Thoracic aorta (tissue), 2 donors: ENCODE data around the gene SKAP1. TPM values are rescaled to one million over a fixed set of nuclear protein-coding genes. Genes with fewer than 3 reads are reported as not detected.

Experiments used
- ATAC-seq: fragments of 150-250 bp; one replicate; pipeline ENCODE4 v1.8.0; 2017; ENCODE audit warnings: low read depth; ENCODE audit not compliant: insufficient number of reproducible peaks, low FRiP score
- DNase-seq: peaks from one replicate; pipeline ENCODE4 v3.0.0-alpha.2; 2020; ENCODE audit warnings: low spot score
- H3K27ac ChIP-seq, 2 donors: fragments of 200-600 bp; sonication (generic); 1 replicate in 1 of 2; 2 replicates in 1 of 2; pipeline ENCODE4 v1.5.1; 2016; ENCODE audit warnings: mild to moderate bottlenecking in 2 of 2, moderate library complexity in 2 of 2
- H3K27me3 ChIP-seq: fragments of 200-600 bp; sonication (generic); replicated peaks from 2 replicates; pipeline ENCODE4 v1.6.0; 2016; ENCODE audit warnings: mild to moderate bottlenecking; ENCODE audit not compliant: insufficient read depth
- H3K36me3 ChIP-seq: fragments of 200-600 bp; sonication (generic); one replicate; pipeline ENCODE4 v1.5.1; 2016
- H3K4me1 ChIP-seq, 2 donors: fragments of 200-600 bp; sonication (generic); 1 replicate in 1 of 2; 2 replicates in 1 of 2; pipeline versions ENCODE4 v1.5.1 to v1.6.0; 2016; ENCODE audit warnings: low read depth in 2 of 2, mild to moderate bottlenecking in 1 of 2; ENCODE audit not compliant: control insufficient read depth in 1 of 2
- H3K4me3 ChIP-seq: fragments of 200-600 bp; sonication (generic); 2 replicates; pipeline ENCODE4 v1.5.1; 2016; ENCODE audit warnings: mild to moderate bottlenecking
- H3K9me3 ChIP-seq: fragments of 200-600 bp; sonication (generic); 2 replicates; pipeline ENCODE4 v1.5.1; 2016
- total RNA-seq, 2 donors: library from RNA; depleted of rRNA; stranded (reverse); fragments of >200 nt; gene quantifications; one replicate each; pipeline versions ENCODE4 v1.1.0 to v1.2.3, GENCODE V29; 2016
- TF ChIP-seq, protein P1 (sequence below): fragments of 200-600 bp; sonication (generic); IDR thresholded peaks from one replicate; pipeline ENCODE4 v1.5.1; 2019; ENCODE audit warnings: antibody characterized with exemption

The SKAP1 gene
- total RNA-seq, 2 donors from 2014 or later, result 2.6 TPM; not detected in 1

GRCh38 chr17:48127371-48128051 lies 302.5 kb downstream of the SKAP1 start:
- ATAC-seq (no peak), DNase-seq (no peak)

DNA sequence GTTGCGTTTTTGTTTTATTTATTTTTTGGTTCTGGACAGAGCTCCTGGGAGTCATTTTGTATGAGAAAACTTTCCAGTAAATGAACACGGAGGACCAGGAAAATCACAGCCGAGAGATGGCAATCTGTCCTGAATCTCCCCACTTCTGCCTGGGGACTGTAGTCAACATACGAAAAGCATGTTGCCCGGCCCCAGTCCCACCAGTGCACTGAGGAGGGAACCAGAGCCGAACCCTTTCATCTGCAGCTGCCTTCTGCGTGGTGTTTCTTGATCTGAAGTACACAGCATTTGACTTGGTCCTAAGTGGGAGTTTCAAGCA lies 303.5 kb downstream of the SKAP1 start:
- ATAC-seq (no peak), DNase-seq (no peak)
- Histone ChIP-seq H3K27ac (no peak overlapping the region), H3K27me3 (no peaks in the 10 kb centered on the region), H3K36me3 (peaks cover 18% of the 10 kb centered on the region), H3K9me3 (no peaks in the 10 kb centered on the region), H3K4me1 (no peaks in the 10 kb centered on the region), H3K4me3 (no peak overlapping the region)
- TF ChIP-seq, protein P1, sequence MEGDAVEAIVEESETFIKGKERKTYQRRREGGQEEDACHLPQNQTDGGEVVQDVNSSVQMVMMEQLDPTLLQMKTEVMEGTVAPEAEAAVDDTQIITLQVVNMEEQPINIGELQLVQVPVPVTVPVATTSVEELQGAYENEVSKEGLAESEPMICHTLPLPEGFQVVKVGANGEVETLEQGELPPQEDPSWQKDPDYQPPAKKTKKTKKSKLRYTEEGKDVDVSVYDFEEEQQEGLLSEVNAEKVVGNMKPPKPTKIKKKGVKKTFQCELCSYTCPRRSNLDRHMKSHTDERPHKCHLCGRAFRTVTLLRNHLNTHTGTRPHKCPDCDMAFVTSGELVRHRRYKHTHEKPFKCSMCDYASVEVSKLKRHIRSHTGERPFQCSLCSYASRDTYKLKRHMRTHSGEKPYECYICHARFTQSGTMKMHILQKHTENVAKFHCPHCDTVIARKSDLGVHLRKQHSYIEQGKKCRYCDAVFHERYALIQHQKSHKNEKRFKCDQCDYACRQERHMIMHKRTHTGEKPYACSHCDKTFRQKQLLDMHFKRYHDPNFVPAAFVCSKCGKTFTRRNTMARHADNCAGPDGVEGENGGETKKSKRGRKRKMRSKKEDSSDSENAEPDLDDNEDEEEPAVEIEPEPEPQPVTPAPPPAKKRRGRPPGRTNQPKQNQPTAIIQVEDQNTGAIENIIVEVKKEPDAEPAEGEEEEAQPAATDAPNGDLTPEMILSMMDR, result no peak

More at GRCh38 chr17:48127371-48128051, 302.5 kb downstream of the SKAP1 start:
- H3K27ac ChIP-seq, result no peak overlapping the region
- peaks cover 7% of the 10 kb centered on the region for H3K36me3 ChIP-seq
- no peaks in the 10 kb centered on the region for H3K4me1 ChIP-seq
- H3K27me3 ChIP-seq, result no peaks in the 10 kb centered on the region
- H3K4me3 ChIP-seq, result no peak overlapping the region
- TF ChIP-seq, protein P1, result no peak
- H3K9me3 ChIP-seq, result no peaks in the 10 kb centered on the region

DNA sequence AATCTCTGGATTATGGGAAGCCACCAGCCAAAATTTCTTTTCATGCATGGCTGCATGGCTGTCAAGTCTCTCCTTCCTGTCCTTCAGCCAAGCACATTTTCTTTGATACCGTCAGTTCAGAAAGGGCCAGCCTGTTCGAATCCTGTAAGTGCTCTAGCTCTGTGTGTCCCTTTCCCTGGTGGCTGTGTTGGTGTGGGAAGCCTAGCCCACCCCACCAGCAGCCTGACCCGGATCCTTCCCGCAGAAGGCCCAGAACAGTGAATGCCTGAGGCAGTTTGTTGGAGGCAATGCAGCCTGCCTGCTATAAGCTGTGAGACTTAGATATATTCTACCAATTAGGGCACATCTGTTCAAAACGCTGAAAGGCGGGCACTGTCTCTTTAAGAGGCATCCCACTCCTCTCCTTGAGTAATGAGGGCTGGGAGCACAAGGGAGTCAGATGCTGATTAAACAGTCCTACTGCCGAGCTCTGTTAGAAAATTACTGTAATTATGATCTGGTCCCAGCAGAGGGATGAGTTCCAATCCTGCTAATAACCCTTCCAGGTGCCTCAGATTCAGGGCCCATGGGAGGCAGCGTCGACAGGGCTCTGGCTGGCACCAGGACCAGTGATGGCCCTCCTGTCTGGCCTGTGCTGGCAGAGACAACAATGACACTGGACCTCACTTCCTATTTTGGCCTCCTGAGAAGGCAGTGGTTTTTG lies 304.0 kb downstream of the SKAP1 start:
- Histone ChIP-seq H3K27me3 (no peaks in the 10 kb centered on the region), H3K4me1 (no peaks in the 10 kb centered on the region), H3K4me3 (no peak overlapping the region), H3K36me3 (peaks cover 22% of the 10 kb centered on the region), H3K9me3 (no peaks in the 10 kb centered on the region), H3K27ac (no peak overlapping the region)
- DNase-seq, result no peak
- TF ChIP-seq, protein P1, result no peak
- no peak for ATAC-seq

DNA sequence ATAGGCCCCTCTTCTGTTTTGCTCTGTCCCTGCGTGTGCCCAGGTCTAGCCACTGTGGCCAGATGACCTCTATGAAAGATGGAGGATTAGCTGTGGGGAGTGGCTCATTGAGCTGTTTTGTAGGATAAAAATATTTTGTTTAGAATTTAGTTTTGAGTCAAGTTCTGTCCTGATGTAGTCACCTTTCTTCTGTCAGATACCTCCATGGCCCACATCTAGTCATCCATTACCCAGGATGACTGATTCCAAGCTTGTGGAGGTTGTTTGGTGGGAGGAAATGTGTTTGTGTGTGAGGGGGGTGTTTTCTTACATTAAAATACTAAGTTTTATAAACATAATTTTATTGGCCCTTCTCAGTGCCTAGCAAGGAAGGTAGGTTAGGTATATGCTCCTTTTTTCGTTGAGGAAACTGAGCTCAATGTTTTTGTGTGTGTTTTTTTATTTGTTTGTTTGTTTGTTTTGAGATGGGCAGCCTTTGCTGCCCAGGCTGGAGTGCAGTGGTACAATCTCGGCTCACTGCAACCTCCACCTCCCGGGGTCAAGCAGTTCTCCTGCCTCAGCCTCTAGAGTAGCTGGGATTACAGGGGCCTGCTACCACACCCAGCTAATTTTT lies 306.1 kb downstream of the SKAP1 start:
- Histone ChIP-seq H3K27me3 (no peaks in the 10 kb centered on the region), H3K4me1 (no peaks in the 10 kb centered on the region), H3K36me3 (peaks cover 33% of the 10 kb centered on the region), H3K27ac (no peak overlapping the region), H3K9me3 (no peaks in the 10 kb centered on the region), H3K4me3 (no peak overlapping the region)
- TF ChIP-seq, protein P1, result no peak
- DNase-seq (no peak), ATAC-seq (no peak)

DNA sequence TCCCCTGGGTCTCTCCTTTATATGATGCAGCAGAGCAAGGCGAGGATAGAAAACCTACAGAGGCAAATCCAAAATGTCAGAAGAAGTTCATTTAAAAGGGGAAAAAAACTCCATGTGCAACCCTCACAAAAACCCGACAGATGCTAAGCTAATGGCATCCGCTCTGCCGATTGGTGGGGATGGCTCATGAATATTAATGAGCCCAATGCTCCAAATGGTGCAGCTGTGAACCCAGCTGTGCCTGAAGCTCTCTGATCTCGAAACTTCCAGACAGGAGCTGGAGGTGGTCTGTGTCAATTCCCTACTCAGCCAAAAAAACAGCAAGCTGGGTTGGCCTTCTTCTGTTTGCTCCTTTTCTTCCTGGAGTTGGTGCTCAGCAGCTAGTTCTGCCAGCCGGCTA lies 306.9 kb downstream of the SKAP1 start:
- H3K4me3 ChIP-seq, result no peak overlapping the region
- H3K27me3 ChIP-seq, result no peaks in the 10 kb centered on the region
- ATAC-seq (no peak), DNase-seq (no peak)
- TF ChIP-seq, protein P1, result no peak
- no peak overlapping the region for H3K27ac ChIP-seq
- H3K9me3 ChIP-seq, result no peaks in the 10 kb centered on the region
- peaks cover 41% of the 10 kb centered on the region for H3K36me3 ChIP-seq
- H3K4me1 ChIP-seq, result no peaks in the 10 kb centered on the region
